Renal cortex interstitium (tissue), 11 donors: Measurements from ENCODE around the gene BHLHE23. TPM values are rescaled to one million over a fixed set of nuclear protein-coding genes. Genes with fewer than 3 reads are reported as not detected.
"Not testable (repeated sequence)": the region's sequence is repeated elsewhere in the genome, so short reads cannot be mapped to it uniquely, and the experiment has no call there.

Source experiments
- DNase-seq, 11 donors: peaks; one replicate each; pipeline ENCODE4 v3.0.0-alpha.2; 2013; ENCODE audit warnings: low read depth in 9 of 11, low spot score in 4 of 11; ENCODE audit errors: extremely low read depth in 1 of 11
- polyA plus RNA-seq, 3 donors: library from polyadenylated mRNA; unstranded; fragments of 120-200 nt; gene quantifications; one replicate each; pipeline ENCODE4 v1.2.1, GENCODE V29; 2013; ENCODE audit not compliant: insufficient read length in 3 of 3

BHLHE23 gene
- polyA plus RNA-seq, 3 donors: 0.09 TPM; not detected in 2

DNA sequence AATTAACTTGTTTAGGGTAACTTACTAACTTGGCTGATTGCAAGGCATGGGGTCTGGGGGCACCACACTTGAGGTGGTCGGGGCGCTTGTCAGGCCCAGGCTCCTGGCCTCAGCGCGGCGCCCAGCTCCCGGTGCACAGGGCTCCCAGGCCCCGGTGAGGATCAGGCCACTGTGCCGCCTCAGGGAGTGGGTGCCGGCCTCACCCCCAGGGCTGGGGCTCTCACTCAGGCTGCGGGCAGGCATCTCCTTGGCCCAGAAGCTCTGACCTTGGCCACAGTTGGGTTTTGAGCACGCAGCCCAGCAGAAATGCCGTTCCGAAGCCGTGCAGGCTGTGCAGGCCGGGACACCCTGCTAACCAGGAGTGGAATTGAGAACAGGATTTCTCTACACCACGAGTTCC lies 37.8 kb upstream of the BHLHE23 start:
- DNase-seq: no peak

DNA sequence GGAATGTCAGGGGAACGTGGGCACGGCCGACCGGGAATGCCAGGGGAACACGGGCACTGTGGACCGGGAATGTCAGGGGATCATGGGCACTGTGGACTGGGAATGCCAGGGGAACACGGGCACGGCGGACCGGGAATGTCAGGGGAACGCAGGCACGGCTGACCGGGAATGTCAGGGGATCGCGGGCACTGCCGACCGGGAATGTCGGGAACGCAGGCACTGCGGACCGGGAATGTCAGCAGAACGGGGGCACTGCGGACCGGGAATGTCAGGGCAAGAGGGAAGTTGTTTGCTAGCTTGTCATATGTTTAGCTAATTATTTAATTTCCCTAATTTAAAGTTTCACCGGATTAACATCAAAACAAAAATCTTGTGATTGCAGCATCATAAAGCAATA lies 37.4 kb upstream of the BHLHE23 start:
- no peak for DNase-seq

DNA sequence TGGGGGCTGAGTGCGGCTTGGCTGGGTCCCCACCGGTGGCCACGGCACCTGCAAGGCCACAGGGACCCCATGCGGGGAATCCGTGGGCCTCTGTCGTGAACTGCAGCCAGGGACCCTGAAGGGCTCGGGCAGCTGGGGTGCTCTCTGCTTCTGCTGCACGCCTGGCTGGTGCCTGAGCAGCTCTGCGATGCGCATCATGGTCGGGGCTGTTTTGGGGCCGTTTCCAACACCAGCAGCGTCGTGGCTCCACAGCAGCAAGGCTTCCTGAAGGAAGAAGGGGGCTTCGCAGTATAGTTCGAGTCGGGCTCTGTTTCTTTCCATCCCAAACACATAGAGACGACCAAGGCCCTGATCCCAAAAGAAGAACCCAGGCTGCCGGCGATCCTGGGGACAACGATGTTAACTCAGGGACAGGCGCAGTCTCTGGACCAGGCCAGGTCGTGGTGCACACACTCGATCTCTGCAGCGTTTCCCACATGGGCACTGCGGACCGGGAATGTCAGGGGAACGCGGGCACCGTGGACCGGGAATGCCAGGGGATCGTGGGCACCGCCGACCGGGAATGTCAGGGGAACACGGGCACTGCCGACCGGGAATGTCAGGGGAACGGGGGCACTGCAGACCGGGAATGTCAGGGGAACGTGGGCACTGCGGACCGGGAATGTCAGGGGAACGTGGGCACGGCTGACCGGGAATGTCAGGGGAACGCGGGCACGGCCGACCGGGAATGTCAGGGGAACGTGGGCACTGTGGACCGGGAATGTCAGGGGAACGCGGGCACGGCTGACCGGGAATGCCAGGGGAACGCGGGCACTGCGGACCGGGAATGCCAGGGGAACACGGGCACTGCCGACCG lies 36.8 kb upstream of the BHLHE23 start:
- DNase-seq: no peak

DNA sequence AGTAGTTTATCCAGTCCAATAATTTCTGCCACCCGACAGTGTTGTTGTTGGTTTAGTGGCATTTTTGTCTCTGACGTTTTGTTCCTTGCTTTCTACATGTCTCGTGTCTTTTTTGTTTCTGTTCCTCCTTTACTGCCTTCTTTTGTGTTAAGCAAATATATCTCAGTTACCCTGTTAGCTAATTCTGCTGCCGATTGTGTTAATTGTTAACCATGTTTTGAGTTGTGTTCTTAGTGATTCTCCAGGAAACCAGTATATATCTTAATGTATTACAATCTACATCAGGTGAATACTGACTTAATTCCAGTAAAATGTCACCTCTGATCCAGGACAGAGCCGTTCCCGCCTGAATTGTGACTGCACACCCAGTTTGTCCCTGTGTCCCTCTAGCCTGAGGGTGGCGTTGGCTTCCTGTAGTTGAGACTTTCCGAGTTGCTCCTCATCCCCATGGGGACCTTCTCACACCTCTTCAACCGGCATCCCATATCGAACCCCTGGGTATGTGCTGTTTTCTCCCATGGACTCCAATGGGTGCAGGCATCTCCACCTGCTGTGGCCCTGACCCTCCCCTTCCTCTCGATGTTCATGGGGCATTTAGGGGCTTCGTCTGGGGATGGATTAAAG lies 35.8 kb upstream of the BHLHE23 start:
- DNase-seq: no peak

DNA sequence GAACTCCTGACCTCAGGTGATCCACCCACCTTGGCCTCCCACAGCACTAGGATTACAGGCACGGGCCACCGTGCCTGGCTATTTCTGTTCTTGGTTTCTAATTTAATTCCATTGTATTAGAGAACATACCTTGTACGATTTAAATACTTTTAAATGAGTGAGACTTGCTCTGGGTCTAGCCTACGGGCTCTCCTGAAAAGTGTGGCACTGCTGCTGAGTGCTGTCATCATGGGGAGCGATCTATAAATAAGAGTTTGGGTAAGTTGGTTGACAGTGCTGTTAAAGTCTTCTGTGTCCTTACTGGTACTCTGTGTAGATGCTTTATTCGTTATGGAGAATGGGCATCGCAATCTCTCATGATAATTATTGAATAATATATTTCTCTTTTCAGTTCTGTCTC lies 35.0 kb upstream of the BHLHE23 start:
- DNase-seq: no peak

DNA sequence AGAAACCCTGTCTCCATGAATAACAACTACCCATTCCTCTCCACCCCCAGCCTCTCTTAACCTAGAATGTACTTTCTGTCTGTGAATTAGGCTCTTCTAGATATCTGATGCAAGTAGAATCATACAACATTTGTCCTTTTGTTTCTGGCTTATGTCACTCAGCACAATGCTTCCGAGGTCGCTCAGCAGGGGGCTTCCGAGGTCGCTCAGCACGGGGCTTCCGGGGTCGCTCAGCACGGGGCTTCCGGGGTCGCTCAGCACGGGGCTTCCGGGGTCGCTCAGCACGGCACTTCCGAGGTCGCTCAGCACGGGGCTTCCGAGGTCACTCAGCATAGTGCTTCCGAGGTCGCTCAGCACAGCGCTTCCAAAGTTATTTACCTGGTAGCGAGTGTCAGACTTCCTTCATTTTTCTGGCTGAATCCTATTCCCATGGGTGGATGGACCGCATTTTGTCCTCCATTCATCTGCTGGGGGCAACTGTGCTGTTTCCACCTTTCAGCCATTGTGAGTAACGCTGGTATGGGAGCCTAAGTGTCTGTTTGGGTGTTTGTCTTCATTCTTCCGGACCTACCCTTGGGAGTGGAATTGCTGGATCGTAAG lies 31.0 kb upstream of the BHLHE23 start:
- no peak for DNase-seq

DNA sequence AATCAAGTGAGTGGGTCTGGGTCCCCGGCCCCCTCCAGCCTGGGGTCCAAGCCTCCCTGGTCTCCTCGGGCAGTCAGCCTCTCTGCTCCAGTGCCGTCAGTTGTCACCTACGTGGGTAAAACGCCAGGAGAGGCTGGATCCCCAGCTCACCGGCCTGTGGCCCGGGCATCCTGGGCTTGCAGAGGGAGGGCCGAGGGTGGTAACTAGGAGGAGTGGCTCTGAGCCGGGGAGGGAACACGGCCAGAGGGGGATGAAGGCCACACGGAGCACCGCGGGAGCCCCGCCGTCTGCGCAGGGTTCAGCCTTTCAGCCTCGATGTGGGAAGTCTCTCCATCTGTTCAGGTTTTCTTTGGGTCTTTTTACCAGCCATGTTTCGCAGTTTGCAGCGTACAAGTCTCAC lies 29.5 kb upstream of the BHLHE23 start:
- DNase-seq: no peak

DNA sequence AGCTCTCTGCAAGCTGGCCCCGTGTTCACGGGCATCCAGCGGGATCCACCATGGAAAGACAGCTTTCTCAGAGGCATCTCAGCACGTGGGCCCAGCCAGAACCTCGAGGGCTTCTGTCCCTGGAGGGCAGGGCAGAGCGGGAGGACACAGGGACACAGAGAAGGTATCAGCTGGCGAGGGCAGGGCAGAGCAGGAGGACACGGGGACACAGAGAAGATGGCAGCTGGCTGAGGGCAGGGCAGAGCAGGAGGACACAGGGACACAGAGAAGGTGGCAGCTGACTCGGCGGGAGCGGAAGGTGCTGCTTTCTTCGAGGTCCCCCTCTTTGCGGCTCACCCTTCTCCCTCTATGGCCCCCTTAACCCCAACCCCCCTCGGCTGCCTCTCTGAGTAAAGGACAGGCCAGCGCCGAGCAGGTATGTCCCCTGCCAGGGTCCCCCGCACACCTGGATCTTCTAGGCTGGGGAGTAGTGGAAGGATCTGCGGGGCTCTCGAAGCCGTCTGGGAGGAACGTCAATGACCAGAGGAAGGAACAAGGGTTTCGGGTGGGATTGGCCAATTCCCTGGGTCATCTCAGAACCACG lies 28.9 kb upstream of the BHLHE23 start:
- DNase-seq: no peak

DNA sequence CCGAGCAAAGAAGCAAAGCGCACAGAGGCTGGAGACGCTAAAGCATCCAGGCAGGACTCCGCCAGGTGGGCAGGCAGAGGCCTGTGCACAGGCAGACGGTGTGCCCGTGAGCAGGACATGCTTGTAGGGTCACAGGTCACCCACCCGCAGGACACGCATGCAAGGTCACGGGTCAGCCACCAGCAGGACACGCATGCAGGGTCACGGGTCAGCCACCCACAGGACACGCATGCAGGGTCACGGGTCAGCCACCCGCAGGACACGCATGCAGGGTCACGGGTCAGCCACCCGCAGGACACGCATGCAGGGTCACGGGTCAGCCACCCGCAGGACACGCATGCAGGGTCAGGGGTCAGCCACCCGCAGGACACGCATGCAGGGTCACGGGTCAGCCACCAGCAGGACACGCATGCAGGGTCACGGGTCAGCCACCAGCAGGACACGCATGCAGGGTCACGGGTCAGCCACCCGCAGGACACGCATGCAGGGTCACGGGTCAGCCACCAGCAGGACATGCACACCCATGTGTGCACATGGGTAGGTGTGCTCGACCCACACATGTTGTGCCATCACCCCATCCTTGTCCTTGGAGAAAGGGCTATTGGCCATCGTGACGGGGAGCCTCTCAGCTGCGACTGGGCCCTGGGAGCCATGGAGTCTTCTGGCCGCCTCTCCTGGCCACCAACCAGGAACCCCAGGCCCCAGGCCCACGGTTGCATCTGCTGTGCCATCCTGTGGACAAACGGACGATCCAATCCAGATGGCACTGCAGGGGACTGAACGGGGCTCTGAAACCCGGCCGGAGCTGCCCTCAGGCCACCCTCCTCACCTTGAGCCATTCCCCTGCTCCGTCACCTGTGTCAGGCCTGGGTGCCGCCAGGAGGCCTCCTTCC lies 28.2 kb upstream of the BHLHE23 start:
- not testable (repeated sequence) for DNase-seq

DNA sequence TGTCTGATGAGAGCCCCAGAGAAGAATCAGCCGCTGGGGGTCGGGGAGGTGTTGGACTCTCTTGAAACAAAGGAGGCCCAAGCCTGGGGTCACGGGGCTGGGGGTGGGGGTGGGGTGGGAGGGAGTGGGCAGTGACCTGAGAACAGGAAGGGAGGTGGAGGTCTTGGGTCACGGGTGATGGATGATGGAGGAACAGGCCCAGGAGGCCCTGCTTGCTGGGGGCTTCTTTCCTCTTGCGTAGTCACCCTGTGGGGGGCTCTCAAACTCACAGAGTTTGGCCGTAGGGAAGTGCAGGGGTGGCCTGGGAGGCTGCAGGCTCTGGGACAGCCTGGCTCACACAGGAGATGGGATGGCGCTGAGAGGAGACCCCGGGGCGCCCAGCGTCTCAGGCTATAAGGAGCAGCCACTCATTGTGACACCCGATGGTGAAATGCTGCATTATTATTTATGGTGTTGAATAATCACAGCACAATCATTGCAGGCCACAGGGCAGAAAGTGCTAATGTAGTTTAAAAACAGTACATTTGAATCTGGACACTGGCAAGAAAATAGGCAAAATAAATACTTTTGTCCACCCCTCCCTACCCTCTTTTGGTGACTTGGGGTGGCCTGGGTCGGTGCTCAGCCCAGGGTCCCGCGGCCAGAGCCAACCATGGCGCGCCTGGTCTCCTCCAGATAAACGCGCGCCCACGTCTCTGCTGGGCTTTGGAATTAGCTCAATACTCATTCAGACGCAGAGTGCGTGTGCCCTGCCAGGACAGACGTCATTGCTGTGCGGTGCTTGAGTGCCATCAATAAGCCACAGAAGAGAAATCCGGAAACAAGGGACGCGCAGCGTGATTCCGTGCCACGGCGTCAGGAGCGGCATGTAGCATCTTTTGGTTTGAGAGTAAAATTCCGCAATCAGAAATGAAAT lies 27.3 kb upstream of the BHLHE23 start:
- DNase-seq: no peak

DNA sequence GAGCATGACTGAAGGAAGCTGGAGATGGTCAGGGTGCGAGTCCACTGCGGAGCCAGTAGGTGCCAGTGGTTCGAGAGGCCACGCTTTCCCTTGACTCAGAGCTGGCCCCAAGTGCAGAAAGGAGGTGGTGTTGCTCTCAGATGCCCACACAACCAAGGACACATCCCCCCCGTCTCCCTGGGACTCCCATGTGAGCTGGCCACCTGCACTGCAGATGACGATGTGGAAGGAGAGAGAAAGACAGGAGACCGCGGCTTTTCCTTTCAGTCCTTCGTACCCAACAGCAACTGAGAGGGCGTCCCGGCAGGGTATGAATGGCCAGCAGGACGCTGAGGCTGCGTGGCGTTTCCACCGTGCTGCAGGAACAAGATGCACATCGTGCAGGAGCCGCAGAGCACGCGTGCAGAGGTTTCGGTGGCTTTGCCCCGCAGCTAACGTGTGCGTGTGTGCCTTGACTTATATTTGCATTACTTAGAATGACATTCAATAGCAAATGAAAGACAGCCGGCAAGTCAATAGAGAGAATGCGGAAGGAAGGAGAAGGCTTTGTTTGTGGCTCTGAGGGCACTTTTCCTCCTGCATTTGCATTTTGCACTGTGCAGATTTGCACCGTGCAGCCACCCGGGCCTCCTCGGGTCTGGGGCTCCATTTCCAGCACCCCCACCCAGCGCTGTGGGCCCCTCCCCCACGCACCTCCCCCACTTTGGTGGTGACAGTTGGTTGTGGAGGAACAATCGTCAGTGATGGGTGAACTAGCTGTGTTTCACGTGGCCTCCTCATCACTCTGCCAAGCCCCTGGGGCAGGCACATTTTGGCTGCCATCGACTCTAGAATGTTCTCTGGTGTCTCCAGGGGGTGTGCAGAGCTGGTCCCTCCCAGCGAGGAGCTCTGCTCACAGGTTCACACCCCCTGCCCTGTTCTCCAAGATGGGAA lies 26.4 kb upstream of the BHLHE23 start:
- no peak for DNase-seq

DNA sequence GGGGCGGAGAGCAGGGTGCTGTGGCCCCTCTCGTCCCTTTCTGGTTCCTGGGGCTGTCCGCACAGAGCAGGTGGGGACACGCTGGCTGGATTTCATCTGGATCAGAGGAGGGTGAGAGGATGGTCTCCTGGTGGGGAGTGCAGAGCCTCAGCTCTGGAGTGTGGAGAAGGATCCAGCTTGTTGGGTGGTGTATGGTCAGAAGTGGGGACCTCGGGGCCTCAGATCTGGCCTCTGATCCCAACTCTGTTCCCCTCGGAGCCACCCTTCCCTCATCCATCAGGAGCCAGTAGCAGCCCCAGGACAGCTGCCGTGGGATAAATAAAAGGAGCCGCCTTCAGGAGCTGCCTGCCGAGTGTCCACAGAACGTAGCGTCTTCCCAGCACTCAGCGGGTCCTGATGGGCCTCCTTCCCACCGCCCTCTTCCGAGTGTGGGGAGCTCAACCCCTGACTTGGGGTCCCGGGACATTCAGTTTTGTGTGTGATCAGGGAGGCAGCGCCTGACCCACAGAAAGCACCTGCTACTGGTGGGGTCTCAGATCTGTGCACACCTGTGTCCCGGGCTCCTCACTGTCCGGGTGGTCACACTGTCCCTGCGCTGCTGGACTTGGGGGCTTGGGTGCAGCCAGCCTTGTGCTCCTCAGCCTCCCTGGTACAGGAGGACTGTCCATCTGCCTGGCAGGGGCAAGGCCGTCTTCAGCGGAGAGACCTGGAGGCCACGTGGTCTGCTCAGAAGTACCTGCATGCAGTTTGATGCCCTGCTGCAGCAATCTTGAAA lies 25.4 kb upstream of the BHLHE23 start:
- no peak for DNase-seq

DNA sequence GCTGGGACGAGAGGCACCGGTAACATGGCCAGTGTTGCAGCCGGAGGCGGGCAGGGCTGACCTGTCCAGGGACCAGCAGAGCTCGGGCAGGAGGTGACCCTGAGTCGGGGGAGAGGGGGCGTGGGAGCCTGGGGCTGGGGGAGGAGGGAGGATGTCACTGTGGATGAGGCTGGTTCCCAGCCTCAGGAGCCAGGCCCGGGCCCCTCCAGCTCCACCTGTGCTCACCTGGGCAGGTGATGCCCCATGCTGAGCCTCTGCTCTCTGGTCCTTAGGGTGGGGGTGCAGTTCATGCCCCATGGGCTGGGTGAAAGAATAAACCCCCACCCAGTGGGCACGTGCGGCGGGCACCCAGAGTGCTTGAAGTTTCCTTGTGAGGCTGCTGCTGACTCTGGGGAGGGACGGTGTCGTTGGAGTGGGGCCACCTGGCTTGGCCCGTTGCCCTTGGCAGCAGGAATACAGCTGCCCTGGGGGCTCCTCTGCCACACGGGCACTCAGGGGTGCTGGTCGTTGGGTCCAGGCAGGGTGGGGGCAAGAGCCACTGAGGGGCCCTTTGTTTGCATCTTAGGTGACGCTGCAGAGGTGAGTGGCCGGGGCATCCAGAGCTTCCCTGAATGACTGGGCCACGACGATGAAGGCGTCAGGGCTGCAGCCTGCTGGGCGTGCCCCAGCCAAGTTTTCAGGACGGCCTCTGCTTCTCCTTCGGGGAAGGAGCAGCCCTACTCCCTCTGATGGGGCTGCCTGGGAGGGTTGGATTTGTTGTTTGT lies 24.7 kb upstream of the BHLHE23 start:
- DNase-seq: no peak

DNA sequence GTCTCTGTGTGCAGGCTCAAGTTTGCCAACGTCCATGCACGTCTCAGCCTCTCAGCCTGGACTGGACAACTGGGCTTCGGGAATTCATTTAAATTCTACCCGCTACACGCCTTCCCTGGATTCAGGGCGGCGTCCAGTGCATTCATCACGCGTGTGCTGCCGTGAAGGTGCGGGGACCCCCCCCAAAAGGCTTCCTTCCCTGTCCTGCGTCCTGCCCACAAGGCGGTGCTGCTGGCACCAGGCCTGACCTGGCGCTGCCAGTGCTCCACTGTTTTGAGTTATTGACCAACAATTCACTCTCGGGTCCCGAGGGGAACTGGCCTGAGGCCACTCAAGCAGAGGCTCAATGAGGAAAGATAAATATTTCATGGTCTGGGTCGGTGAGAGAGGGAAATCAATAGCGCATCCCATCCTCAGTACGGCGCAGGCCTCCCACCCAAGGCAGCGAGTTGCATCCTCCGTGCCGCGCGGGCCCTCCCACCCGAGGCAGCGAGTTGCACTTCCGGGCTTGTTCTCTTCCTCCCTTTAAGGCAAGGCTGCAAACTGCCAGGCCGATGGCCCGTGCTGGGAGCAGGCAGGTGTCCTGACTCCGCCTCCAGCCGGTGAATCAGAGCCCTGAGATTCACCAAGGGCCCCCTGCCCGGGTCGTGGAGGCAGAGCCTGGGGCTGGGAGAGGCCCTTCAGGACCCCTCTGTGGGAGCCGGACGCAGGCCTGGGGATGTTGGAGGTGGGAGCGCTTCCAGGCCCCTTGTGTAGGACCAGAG lies 22.8 kb upstream of the BHLHE23 start:
- DNase-seq: no peak

DNA sequence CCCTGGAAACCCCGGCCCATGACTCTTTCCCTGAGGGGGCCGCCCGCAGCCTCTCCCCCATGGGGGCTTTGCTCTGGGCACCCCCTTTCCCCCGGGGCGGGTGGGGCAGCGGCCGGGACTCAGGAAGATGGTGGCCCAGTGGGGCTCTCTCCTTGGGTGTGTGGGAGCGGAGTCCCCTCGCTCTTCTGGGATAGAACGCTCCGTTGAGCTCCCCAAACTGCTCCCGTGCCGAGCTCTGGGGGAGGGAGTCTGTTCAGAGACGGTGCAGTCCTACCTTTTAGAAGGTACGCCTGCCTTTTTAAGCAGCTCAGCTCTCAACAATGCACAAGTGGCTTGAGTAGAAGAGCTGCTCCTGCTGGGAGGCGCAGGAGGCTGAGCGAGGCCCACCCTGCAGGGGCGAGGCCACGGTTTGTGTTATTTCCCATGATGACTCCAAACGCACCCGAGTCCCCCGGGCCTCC lies 21.7 kb upstream of the BHLHE23 start:
- no peak for DNase-seq
